Mononuclear cell (primary cell): ENCODE measurements around the gene TXNRD2. TPM values are rescaled to one million over a fixed set of nuclear protein-coding genes. Genes with fewer than 3 reads are reported as not detected.

Experiments used
- H3K27me3 ChIP-seq: 2 replicates; pipeline ENCODE4 v1.6.0; 2011; ENCODE audit warnings: low read length, control low read depth; ENCODE audit not compliant: insufficient read depth
- H3K4me1 ChIP-seq: 2 replicates; pipeline ENCODE4 v1.5.1; 2011; ENCODE audit warnings: mild to moderate bottlenecking, low read length, control low read depth; ENCODE audit not compliant: insufficient read depth
- H3K4me3 ChIP-seq: 2 replicates; pipeline ENCODE4 v1.5.1; 2011; ENCODE audit warnings: mild to moderate bottlenecking, low read length, moderate library complexity
- H3K9me3 ChIP-seq: 2 replicates; pipeline ENCODE4 v1.5.1; 2011; ENCODE audit warnings: low read depth, mild to moderate bottlenecking, control low read depth, low read length
- total RNA-seq: library from RNA; depleted of rRNA; stranded (reverse); fragments of >200 nt; gene quantifications from one replicate; pipeline ENCODE4 v1.2.3, GENCODE V29; 2012

Gene TXNRD2
- total RNA-seq, 1 donor = 11.3 TPM

DNA sequence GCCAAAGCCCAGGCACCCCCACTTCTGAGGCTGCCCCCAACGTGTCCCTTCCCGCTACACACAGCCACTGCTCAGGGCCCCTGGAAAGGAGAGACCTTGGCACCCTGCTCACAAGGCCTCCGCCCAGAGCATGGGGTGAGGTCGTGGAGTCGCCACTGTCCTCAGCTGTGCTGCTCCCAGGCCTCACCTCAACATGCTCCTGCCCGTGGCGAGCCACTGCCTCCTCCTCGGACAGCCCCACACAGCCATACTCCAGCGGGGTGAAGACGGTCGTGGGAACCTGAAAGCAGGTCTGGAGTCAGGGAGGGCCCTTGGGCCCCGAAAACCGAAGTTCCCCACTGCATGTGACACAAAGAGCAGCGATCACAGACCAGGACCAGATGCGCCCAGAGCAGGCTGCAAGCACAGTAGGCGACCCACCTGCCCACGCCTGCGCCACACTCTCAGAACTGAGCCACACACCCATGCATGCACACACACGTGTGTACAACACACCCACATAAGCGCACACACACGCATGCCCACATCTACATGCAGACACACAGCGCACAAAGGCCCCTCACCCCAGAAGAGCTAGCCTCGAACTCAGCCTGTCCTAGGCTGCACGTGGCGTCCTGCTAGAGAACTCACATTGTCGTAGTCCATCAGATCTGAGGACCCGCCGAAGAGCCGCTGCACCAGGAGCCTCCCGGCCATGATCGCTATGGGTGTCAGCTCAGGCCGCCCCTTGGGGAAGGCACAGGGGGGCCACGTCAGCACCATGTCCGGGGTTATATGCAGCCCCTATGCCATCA lies 61.4 kb downstream of the TXNRD2 start:
- Histone ChIP-seq H3K27me3 (no peaks in the 10 kb centered on the region), H3K4me1 (peaks cover 11% of the 10 kb centered on the region), H3K4me3 (no peak overlapping the region), H3K9me3 (no peaks in the 10 kb centered on the region)

- H3K4me3 ChIP-seq = no peak overlapping the region
- no peaks in the 10 kb centered on the region for H3K27me3 ChIP-seq
- H3K4me1 ChIP-seq = peaks cover 5% of the 10 kb centered on the region
- H3K9me3 ChIP-seq = no peaks in the 10 kb centered on the region
Measured at GRCh38 chr22:19879643-19879991, 62.0 kb downstream of the TXNRD2 start.

- Histone ChIP-seq H3K4me3 (no peak overlapping the region), H3K27me3 (no peaks in the 10 kb centered on the region), H3K4me1 (peaks cover 1% of the 10 kb centered on the region), H3K9me3 (no peaks in the 10 kb centered on the region)
Measured at GRCh38 chr22:19879246-19879570, 62.4 kb downstream of the TXNRD2 start.

DNA sequence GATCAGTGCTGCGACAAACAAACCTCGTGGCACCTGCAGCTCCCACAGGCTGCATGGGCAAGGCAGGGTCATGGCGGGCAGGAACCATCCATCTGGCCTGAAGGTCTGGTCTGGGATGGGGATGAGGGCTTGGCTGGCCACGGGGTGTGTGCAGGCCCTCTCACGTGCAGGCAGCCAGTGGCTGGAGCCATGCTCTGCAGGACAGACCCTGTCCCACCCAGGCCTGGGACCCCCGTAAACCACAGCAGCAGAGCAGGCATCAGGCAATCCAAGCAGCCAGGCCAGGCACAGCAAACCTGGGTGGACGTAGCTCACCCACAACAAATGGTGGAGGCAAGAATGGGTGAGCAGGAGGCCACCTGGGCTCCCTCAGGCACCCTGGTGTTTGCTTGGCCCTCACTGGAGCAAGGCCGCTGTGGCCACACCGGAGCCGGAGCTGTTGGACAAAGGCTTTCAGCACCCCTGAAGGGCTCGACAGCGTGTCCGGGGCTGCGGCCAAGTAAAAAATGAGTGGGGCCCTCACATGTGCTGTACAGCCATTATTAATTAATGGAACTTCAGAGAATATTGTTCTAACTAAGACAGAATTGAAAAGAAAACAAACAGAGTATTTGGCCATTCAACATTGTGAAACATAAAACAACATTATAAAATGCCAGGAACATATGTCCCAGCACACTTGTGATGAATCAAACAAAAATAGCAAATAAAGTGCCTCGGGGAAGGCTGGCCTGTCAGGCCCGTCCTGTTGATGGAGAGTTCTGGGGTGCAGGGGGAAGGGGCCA lies 63.0 kb downstream of the TXNRD2 start:
- Histone ChIP-seq H3K4me3 (no peak overlapping the region), H3K9me3 (no peaks in the 10 kb centered on the region), H3K4me1 (no peaks in the 10 kb centered on the region), H3K27me3 (no peaks in the 10 kb centered on the region)

GRCh38 chr22:19877626-19878339 lies 63.8 kb downstream of the TXNRD2 start:
- Histone ChIP-seq H3K4me3 (no peak overlapping the region), H3K4me1 (no peaks in the 10 kb centered on the region), H3K27me3 (no peaks in the 10 kb centered on the region), H3K9me3 (no peaks in the 10 kb centered on the region)

DNA sequence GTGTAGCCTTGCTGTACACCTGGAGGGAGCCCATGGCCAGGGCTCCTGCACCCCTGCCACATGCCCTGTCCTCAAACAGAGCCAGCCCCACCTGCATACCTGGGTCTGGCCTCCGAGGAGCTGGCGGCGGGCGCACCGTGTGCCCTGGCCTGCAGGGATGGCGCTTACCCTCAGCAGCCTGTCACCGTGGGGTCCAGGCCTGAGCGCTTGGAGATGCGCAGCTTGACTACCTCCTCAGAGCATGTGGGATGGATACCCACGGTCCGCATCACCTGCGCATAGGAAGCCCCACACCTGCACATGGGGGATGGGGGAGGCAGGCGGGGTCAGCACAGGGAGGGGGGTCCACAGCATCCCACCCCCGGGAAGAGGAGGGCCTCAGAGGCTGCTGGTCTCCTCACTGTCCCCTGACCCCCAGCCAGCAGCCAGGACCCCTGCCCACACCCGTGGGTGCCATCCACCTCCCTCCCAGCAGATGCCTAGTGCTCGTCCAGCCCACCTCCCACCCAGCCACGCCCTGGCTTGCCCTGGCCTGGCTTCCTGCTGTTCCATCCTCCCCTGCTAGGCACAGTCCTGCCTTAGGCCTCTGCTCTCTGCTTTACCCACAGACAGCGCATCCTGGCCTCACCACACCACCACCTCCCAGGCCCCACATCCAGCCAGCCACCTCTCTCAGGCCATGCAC lies 64.5 kb downstream of the TXNRD2 start:
- no peaks in the 10 kb centered on the region for H3K27me3 ChIP-seq
- no peak overlapping the region for H3K4me3 ChIP-seq
- no peaks in the 10 kb centered on the region for H3K9me3 ChIP-seq
- H3K4me1 ChIP-seq = no peaks in the 10 kb centered on the region

DNA sequence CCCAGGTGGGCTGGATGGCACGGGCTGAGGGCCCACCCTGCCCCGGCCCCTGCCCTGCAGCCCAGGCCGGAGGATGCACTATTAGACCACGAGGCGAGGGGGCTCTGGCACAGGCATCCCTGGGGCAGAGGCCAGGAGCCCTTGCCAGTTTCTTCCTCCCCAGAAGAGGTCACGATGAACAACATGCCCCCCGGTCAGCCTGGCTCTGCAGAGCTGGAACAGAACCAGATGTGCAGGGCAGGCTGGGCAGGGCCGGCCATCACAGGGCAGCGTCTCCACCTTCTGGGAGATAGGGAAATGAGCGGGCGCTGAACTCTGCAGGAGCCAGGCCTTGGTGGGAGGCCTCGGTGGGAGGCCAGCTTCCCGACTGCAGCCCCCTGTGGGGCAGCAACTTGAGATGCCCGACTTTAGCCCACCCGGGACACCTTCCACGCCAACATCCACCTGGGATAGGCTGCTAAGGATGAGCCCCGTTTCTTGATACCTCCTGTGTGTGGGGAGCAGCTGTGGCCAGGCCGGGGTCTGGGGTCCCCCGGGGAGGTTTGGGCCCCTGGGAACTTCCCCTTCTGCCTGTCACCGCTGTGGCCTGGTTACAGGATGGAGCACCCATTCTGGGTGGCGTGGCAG lies 65.2 kb downstream of the TXNRD2 start:
- H3K27me3 ChIP-seq = no peaks in the 10 kb centered on the region

GRCh38 chr22:19875531-19876313 lies 65.9 kb downstream of the TXNRD2 start:
- Histone ChIP-seq H3K4me1 (no peaks in the 10 kb centered on the region), H3K4me3 (no peak overlapping the region), H3K27me3 (no peaks in the 10 kb centered on the region), H3K9me3 (no peaks in the 10 kb centered on the region)

More for the DNA sequence above, 65.2 kb downstream of the TXNRD2 start:
- no peaks in the 10 kb centered on the region for H3K9me3 ChIP-seq
- H3K4me1 ChIP-seq = no peaks in the 10 kb centered on the region
- no peak overlapping the region for H3K4me3 ChIP-seq

DNA sequence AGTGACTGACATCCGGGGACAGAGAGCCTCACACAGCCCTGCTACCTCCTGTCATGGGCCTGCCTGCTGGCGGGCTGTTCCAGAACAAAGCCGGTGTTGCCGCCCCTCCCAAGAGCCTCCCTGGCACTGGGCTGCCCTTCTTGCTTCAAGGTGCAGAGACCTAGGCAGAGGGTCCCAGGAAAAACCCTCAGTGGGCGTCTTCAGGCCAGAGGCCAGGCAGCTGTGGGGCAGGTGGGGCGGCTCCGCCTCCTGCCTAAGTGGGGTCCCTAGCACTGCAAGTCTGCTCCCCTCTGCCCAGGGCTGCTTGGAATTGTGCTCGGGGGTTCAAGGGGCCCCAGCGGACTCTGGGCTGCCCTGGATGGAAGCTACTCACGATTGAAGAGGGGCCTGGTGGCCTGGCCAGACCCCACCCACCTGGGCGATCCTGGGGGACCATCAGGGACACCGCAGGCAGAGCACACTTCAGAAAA lies 66.5 kb downstream of the TXNRD2 start:
- no peaks in the 10 kb centered on the region for H3K27me3 ChIP-seq
- no peak overlapping the region for H3K4me3 ChIP-seq
- H3K4me1 ChIP-seq = no peaks in the 10 kb centered on the region
- no peaks in the 10 kb centered on the region for H3K9me3 ChIP-seq

DNA sequence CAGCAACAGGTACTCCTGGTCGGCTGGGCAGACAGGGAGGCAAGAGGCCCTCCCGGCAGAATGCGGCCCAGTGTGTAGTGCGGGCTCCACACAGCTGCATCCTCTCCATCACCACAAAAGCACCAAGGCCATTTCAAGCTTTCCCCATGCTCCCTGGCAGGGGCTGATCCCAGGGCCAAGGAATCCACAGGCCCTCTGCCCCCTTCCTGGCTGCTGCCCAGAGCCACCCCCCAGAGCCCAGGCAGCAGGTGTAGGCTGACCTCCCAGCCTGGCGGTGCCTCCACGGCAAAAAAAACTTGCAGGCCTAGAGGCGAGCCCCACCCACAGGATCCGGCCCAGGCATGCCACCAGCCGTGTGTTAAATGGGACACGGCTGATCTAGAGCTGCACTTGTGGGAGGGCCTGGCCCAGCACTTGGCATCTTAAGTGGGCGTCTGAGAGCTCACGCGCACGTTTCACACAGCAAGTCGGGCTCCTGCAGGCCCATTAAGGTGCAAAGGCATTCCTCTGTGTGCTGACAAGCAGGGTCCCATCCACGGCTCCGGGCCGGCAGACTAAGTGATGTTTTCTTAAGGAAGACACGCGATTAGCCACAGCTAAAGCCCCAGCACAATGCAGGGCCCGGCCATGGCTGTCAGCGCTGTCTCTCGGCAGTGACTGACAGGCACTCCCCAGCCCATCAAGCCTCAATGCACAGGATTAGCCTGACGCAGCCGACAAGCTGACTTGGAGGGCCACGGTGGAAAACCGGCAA lies 67.1 kb downstream of the TXNRD2 start:
- H3K4me3 ChIP-seq = no peak overlapping the region
- no peaks in the 10 kb centered on the region for H3K27me3 ChIP-seq
- H3K9me3 ChIP-seq = no peaks in the 10 kb centered on the region
- H3K4me1 ChIP-seq = no peaks in the 10 kb centered on the region

DNA sequence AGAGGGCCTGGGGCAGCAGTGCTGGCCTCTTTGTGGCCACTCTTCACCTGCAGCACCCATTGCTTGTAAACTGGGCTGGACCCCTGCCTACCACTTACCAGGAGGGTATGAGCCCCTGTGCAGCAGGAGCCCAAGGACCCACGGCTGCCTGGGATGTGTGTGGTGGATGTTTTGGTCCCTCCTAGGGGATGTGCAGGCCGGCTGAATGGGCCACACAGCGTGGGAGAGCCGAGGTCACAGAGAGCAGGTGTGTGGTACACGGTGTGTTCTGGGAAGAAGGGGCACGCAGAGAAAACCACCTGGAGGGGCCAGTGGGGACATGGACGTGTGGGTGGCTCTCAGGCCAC lies 67.7 kb downstream of the TXNRD2 start:
- H3K4me1 ChIP-seq = no peaks in the 10 kb centered on the region

DNA sequence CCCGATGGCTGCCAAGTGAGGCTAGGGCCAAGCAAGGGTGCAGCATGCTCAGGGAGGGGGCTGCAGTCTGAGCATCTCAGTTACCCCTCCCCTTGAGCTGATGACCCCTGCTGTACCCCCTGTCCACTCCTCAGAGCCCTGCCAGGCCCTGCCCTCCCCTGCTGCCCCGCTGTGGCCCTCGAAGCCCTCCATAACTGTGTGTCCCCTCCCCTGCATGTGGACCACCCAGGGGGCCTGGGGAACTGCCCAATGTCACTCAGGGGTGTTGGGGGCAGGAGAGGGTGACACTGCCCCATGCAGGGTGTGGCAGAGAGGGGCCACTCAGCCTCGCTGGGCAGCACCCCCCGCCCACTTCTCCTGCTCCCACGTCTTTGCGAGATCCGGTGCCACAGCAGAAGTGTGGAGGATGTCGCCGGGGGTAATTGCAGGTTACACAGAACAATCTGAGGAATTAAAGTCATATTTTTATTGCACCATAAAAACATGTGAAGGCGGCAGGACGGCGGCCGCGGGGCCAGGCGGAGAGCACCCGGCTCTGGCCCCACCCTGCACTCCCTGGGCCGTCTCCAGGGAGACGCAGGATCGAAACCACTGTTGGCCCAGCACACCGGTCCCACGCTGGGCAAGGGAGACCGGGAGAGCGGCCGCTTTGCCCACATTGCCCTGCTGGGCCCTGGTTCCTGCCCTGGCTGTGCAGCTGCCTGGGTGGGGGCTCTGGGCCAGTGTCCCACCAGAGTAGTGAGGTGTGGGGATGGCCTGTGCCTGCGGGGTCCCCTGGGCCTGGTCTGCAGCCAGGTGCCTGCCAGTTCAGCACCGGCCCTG lies 68.3 kb downstream of the TXNRD2 start:
- H3K4me3 ChIP-seq = no peak overlapping the region

More for the DNA sequence above, 67.7 kb downstream of the TXNRD2 start:
- H3K9me3 ChIP-seq = no peaks in the 10 kb centered on the region
- H3K4me3 ChIP-seq = no peak overlapping the region
- H3K27me3 ChIP-seq = no peaks in the 10 kb centered on the region

DNA sequence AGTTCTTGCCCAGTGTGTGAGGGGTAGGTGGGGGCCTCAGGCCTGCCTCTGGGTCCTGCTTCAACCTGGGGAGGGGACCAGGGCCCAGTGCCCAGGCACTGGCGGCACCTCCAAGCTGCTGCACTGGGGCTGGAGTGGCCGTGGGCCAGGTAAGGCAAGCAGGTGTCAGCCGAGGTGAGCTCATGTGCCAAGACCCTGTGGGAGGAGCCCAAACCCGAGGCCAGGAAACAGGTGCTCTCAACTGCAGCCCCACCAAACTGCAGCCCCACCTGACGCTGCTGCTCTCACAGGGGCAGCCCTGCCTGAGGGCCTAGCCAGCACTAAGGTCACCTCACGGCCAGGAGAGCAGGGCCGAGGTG lies 68.9 kb downstream of the TXNRD2 start:
- H3K9me3 ChIP-seq = no peaks in the 10 kb centered on the region
- no peak overlapping the region for H3K4me3 ChIP-seq
- no peaks in the 10 kb centered on the region for H3K4me1 ChIP-seq
- H3K27me3 ChIP-seq = no peaks in the 10 kb centered on the region

More for the DNA sequence above, 68.3 kb downstream of the TXNRD2 start:
- H3K9me3 ChIP-seq = no peaks in the 10 kb centered on the region
- H3K4me1 ChIP-seq = no peaks in the 10 kb centered on the region
- no peaks in the 10 kb centered on the region for H3K27me3 ChIP-seq
